Measurements from ENCODE around the gene MAPK9.
A peak's percentile ranks its signal among the peaks of the same experiment; 100 is the strongest.
"Not testable (repeated sequence)": the region's sequence is repeated elsewhere in the genome, so short reads cannot be mapped to it uniquely, and the experiment has no call there.

Gene MAPK9

GRCh38 chr5:180324601-180324950 is 32.7 kb upstream of the MAPK9 start:
- DNase-seq: no peak

- DNase-seq: no peak
Observed at GRCh38 chr5:180323941-180324600, 32.2 kb upstream of the MAPK9 start.

- no peak for DNase-seq
Observed at GRCh38 chr5:180323160-180323559, 31.3 kb upstream of the MAPK9 start.

GRCh38 chr5:180318456-180319089 is 26.7 kb upstream of the MAPK9 start:
- no peak for DNase-seq

GRCh38 chr5:180316586-180316985 is 24.7 kb upstream of the MAPK9 start:
- no peak for DNase-seq

GRCh38 chr5:180315762-180316212 is 23.9 kb upstream of the MAPK9 start:
- DNase-seq: peak; percentile 55

GRCh38 chr5:180313677-180314505 is 22.0 kb upstream of the MAPK9 start:
- peak; percentile 14 for DNase-seq

GRCh38 chr5:180311216-180311615 is 19.3 kb upstream of the MAPK9 start:
- DNase-seq: no peak

- DNase-seq: no peak
Observed at GRCh38 chr5:180306796-180307195, 14.9 kb upstream of the MAPK9 start.

GRCh38 chr5:180305481-180305880 is 13.6 kb upstream of the MAPK9 start:
- DNase-seq: no peak

- no peak for DNase-seq
Observed at GRCh38 chr5:180304431-180305375, 12.8 kb upstream of the MAPK9 start.

GRCh38 chr5:180304016-180304292 is 12.1 kb upstream of the MAPK9 start:
- no peak for DNase-seq

GRCh38 chr5:180303226-180304015 is 11.5 kb upstream of the MAPK9 start:
- DNase-seq: no peak

- no peak for DNase-seq
Observed at GRCh38 chr5:180302256-180302655, 10.4 kb upstream of the MAPK9 start.

GRCh38 chr5:180301253-180301652 is 9.4 kb upstream of the MAPK9 start:
- DNase-seq: no peak

- DNase-seq: no peak
Observed at GRCh38 chr5:180299526-180299925, 7.6 kb upstream of the MAPK9 start.

GRCh38 chr5:180299014-180299413 is 7.1 kb upstream of the MAPK9 start:
- not testable (repeated sequence) for DNase-seq

- DNase-seq: no peak
Observed at GRCh38 chr5:180297587-180298282, 5.9 kb upstream of the MAPK9 start.

- no peak for DNase-seq
Observed at GRCh38 chr5:180296771-180297170, 4.9 kb upstream of the MAPK9 start.

GRCh38 chr5:180294913-180295555 is 3.2 kb upstream of the MAPK9 start:
- DNase-seq: no peak

- DNase-seq: no peak
Observed at GRCh38 chr5:180294411-180294810, 2.5 kb upstream of the MAPK9 start.

Data from activated effector memory CD4-positive, alpha-beta T cell treated with Interleukin-2 at 50 U/mL for 16 hours (primary cell).